Embryonic facial prominence (tissue), 1 donor: Measurements from ENCODE around the gene TMEM106C.

Experiments used
- DNase-seq: peaks from one replicate; pipeline ENCODE4 v3.0.0-alpha.2; 2016; ENCODE audit errors: extremely low spot score

TMEM106C gene

DNA sequence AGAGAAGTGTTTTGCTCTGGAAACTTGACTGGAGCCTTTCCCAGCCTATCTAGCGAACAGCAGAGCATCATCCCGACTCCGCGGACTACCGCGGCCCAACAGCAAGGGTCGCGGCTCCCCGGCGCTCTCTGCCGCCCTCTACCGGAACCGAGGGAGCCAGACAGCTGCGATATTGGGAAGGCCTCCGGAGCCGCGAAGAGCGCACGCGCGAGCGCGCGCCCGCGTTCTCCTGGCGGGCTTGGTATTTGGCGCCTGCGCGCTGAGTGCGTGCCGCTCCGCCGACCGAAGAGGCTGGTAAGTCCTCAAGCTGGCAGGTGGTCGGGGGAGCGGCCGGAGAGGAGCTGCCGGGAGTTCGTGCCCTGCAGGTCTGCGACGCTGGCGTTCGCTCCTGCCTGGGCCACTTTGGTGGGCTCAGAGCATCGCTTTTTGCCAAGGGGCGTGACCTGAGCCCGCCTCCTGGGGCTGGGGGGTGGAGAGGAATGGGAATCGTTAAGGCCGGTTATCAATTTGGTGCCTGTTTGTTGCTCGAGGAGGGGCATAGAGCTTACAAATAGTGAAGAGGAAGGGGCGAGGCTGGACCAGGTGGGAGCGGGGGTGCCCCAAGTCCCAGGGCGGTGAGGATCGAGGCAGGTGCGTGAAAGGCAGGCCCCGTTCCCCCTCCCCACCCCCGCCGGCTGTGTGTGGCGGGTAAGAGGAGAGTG, at the start of gene TMEM106C:
TSS of gene TMEM106C (plus strand) at position 257 of the 701 bp plus-strand sequence. CDS start 641 bp downstream, outside the sequence.
- peak; percentile 87 for DNase-seq

DNA sequence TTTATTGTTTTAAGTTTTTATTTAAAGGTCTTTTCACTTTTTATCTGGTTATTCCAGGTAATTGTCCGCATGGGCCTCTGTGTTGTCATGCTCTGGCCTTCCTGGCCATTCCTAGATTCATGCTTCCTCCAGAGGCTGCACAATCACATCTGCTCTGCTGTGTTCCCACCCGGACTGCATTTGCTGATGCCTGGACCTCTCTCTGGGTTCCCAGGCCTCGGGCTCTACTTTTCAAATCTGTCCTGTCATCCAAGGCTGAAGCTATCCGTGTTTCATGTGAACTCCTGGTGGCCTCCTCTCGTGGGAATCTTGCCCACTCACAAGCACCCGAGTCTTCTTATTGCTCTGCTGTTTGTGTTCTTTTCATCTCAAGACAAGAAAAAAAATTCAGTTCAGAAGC, 42.5 kb upstream of the TMEM106C start:
- DNase-seq = no peak

GRCh38 chr12:47921907-47922306, 41.5 kb upstream of the TMEM106C start:
- no peak for DNase-seq

DNA sequence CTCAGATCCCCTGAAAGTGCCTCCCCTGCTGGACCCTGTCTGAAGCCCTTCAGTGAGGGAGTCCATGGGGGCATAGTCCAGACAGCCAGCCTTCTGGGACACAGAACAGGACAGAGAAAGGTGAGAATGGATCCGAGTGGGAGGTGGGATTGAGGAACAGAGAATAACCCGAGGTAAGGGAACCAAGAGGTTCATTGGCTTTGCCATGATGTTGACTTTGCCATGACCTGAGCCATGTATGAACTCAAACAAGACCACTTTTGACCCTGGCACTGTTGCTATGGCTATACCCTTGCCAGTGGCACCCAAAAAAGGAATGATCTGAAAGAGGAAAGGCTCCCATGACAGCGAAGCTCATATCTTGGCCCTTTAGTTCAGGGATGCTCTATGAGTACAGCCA, 36.0 kb upstream of the TMEM106C start:
- DNase-seq = no peak

DNA sequence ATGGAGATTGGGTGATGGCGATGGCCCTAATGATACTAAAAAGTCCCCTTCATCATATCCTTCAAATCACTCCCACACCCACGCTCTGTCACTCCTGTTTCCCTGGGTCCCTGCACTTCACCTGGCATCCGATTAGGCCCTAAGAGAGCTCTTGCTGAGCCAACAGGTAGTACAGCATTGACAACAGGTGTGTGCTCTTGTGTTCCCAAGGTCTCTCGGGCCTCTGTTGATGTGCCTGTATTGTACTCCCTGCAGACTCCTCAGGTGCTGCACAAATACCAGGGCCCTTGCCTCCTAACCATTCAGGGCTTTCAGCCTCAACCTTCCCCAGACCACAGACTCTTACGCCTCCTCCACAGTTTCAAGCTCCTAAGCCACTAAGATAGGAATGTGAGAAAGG, 32.8 kb upstream of the TMEM106C start:
- no peak for DNase-seq

- DNase-seq = no peak
Measured at GRCh38 chr12:47931187-47931586, 32.2 kb upstream of the TMEM106C start.

- DNase-seq = no peak
Measured at GRCh38 chr12:47935184-47935583, 28.2 kb upstream of the TMEM106C start.

DNA sequence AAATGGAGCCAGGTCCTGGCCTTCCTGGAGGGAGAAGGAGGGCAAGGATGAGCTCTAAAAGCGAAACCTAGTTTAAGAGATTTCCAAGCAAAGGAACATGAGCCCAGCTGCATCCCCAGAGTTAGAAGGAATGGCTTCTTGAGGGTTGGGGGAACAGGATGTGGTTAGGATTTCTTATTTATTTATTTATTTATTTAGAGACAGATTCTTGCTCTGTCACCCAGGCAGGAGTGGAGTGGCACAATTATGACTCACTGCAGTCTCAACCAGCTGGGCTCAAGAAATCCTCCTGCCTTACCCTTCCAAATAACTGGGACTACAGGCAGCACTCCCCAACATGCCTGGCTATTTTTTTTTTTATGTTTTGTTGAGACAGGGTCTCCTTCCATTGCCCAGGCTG, 25.3 kb upstream of the TMEM106C start:
- DNase-seq = no peak

GRCh38 chr12:47938594-47938993, 24.8 kb upstream of the TMEM106C start:
- DNase-seq = no peak

GRCh38 chr12:47939009-47939601, 24.3 kb upstream of the TMEM106C start:
- DNase-seq = no peak

DNA sequence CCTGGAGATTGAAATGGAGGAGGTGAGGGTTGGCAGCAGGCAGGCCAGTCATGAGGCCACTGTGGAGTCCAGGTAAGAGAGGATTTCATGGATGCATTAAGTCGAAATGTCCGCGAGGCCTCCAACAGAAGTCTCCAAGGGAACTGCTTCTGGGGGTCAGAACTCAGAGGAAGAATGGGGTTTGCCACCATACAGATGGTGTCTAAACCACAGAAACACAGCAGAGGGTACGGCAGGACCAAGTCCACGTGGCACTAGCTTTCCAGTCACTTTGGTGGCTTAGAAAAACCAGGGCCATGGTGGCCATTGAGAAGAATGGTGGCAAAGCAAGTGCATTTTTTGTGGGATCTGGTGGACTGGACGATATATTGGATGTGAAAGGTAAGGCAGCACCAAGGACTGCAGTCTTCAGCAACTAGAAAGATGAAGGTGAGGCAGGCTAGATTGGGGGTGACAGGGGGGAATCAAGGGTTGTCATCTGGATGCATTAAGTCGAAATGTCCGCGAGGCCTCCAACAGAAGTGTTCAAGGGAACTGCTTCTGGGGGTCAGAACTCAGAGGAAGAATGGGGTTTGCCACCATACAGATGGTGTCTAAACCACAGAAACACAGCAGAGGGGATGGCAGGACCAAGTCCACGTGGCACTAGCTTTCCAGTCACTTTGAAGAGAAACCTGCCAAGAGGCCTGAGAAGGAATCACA, 22.5 kb upstream of the TMEM106C start:
- no peak for DNase-seq

DNA sequence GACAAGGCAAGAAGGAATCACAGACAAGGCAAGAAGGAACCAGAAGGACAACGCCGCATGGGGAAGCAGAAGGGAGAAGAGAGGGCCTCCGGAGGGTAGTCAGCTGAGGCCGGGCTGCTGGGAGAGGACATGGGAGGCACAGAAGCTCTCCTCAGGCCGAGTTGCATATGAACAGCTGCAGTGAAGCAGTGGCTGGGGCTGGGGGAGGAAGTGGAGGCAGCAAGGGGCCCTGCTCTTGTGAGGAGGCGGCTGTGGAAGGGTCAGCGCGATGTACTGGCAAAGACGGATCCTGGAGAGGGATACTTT, 22.0 kb upstream of the TMEM106C start:
- no peak for DNase-seq

DNA sequence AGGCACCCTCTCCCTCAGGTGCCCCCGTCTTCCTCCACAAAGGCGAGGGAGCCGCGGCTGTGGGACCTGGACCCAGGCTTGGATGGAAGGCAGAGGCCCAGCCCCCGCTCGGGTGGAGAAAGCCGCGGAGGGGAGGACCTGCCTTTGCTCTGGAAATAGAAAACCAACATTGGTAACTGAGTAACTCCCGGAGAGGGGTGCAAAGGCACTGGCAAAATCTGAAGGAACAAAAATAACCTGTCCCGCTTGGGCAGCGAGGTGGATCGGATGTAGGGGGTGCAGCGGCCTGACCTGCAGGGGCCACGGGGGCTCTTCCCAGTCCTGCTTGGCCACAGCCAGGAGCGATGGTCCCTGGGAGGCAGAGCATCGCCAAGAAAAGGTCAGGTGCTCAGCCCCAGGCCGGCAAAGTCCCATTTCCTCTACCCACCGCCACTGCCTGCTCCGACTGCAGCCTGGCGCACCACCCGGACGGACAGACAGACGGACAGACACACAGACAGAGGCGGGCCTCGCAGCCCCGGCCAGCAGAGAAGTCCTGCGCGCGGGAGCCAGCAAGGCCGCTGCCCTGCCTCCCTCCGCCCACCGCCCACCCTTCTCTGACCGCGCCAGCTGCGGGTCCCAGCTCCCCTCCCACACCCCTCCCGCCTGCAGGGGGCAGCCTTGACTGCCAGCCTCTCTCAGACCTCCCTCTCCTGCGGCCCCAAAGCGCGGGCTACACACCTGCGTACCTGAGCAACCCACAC, 21.4 kb upstream of the TMEM106C start:
- DNase-seq = no peak

DNA sequence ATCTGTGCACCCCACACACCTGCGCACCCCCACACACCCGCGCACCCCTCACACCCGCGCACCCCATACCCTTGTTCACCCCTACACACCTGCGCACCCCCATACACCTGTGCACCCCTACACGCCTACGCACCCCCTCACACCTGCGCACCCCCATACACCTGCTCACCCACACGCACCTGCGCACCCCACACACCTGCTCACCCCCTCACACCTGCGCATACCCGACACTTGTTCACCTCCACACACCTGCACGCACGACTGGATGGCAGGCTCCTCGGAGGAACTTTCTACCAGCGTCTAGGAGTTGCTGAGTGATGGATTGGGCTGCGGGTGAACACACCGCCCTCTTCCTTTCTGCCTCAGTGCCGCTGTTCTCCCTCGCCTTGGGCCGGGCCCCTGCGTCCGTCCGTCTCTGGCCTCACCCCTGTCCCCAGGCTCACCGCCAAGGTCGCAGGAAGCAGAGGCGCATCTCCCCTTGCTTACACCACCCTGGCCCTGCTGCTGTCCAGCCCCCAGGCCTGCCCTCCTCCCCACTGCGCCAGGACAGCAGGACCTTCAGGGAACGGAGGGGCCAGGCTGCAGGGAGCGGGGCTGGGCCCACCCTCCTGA, 20.7 kb upstream of the TMEM106C start:
- DNase-seq = no peak

- no peak for DNase-seq
Measured at GRCh38 chr12:47943623-47944340, 19.6 kb upstream of the TMEM106C start.

DNA sequence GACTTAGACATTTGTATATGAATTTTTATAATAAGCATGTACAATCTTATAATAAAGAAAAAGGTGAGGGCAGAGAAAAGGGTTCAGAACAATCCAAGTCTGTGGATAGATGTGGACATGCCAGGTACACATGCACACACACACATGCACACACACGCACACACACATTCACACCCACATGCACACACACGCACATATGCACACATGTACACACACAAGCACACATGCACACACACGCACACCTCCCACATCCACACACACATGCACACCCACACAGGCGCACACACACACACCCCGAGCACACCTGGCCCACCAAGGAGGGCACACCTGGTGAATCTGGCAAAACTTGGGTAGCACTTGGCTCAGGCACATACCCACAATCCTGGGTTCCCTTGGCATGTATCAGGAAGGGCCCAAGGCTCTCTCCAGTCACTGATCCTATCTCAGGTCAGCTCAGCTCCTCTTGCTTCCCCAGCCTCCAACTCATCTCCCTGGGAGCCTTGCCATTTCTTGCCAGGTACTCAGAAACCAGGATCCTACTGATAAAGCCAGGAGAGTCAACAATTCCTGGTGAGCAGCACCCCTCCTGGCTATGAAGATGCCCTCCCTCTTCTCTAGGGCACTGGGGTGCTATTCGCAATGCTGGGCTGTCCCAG, 18.6 kb upstream of the TMEM106C start:
- DNase-seq = no peak

- DNase-seq = no peak
Measured at GRCh38 chr12:47945341-47945728, 18.1 kb upstream of the TMEM106C start.

DNA sequence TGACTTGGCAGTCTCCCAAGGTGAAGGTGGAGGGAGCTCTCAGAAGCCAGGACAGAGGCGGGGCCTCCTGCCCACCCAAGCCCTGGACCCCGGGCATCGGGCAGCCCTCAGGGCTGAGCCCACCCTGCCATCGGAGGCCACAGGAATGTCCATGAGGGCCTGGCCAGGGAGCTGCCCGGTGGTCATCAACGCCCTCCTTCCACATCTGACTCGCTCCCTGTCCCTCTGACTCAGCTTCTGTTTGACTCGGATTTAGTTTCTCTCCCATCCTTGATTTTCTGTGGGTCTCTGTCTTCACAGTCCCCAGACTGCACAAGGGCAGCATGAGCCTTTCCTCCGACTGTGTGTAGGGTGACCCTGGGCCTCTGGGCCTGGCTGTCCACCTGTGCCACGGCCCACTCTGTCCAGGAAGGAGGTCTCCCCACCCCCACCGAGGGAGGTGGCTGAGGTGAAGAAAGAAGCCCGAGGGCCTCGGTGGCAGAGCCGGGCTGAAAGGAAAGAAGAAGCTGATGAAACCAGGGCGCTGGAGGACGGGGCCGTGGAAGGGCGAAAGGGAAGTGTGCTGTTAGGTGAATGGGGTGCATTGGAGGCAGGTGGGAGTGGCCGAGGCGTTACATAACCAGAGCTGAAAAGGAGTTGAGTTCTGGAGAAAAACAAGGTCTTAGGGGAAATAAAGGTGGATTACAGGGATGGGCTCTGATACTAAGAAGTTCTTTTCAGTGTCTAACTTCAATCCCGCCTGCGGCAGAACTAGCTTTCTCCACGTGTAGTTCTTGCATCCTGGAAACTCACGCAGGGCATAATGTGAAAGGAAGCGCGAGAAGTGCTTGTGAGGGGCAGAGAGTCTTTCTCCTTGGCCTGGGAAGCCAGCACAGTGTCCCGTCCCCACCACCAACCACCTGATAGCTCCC, 16.7 kb upstream of the TMEM106C start:
- DNase-seq = no peak

DNA sequence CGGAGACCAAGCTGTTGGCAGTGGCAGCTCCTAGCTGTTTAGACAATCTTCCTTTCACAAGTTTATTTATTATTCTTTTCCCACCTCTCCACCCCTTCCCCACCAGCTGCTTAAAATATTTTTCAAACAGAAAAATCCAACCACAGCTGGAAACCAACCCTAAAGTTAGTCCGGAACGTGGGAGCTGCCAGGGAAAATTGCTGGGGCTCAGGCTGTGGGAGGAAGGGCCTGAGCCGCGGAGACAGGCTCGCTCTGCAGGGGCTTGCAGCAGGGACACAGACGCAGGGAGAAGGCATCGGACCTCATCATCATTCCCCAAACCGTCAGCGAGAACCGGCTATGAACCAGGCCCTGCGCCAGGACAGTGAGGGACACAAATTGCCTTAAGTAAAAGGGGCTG, 16.1 kb upstream of the TMEM106C start:
- no peak for DNase-seq
